Effector memory CD8-positive, alpha-beta T cell (primary cell): ENCODE data around the gene INPP4B.

Experiments
- ATAC-seq: fragments of 150-1000 bp; cut with Tn5 transposase; replicated peaks from 2 replicates; pipeline ENCODE4 v1.10.0; 2021; ENCODE audit warnings: mild to moderate bottlenecking, moderate library complexity
- DNase-seq, 3 experiments: peaks; one replicate each; pipeline ENCODE4 v3.0.0; 2021
- H3K27ac Mint-ChIP-seq, 2 donors: one replicate each; pipeline ENCODE4 v1.8.0; 2022; ENCODE audit warnings: mild to moderate bottlenecking in 2 of 2, mixed read lengths in 2 of 2, moderate library complexity in 2 of 2
- H3K27me3 Mint-ChIP-seq, 2 donors: one replicate each; pipeline ENCODE4 v1.8.0; 2022; ENCODE audit warnings: mixed read lengths in 2 of 2
- H3K36me3 Mint-ChIP-seq: one replicate; pipeline ENCODE4 v1.8.0; 2022; ENCODE audit warnings: mild to moderate bottlenecking, moderate library complexity, mixed read lengths; ENCODE audit not compliant: insufficient read depth
- H3K4me1 Mint-ChIP-seq, 2 donors: one replicate each; pipeline ENCODE4 v1.8.0; 2022; ENCODE audit warnings: low read depth in 2 of 2, mixed read lengths in 2 of 2
- H3K4me3 Mint-ChIP-seq, 2 donors: one replicate each; pipeline ENCODE4 v1.8.0; 2022; ENCODE audit warnings: mild to moderate bottlenecking in 2 of 2, mixed read lengths in 2 of 2, moderate library complexity in 2 of 2
- H3K9me3 Mint-ChIP-seq, 2 donors: one replicate each; pipeline ENCODE4 v1.8.0; 2022; ENCODE audit warnings: mixed read lengths in 2 of 2

The INPP4B gene

GRCh38 chr4:142330311-142330710 lies 515.8 kb downstream of the INPP4B start:
- no peak overlapping the region for H3K4me3 Mint-ChIP-seq

GRCh38 chr4:142329313-142329712 lies 516.8 kb downstream of the INPP4B start:
- Mint-ChIP-seq H3K9me3 (no peaks in the 10 kb centered on the region), H3K27ac (no peak overlapping the region), H3K4me3 (no peak overlapping the region), H3K4me1 (peaks cover 16 to 65% of the 10 kb centered on the region in 2 donors), H3K27me3 (no peaks in the 10 kb centered on the region), H3K36me3 (no peaks in the 10 kb centered on the region)
- DNase-seq (no peak), ATAC-seq (no peak)

More at GRCh38 chr4:142330311-142330710, 515.8 kb downstream of the INPP4B start:
- no peak overlapping the region for H3K27ac Mint-ChIP-seq
- no peaks in the 10 kb centered on the region for H3K27me3 Mint-ChIP-seq
- no peak for ATAC-seq
- DNase-seq: no peak
- H3K4me1 Mint-ChIP-seq: peaks cover 13 to 65% of the 10 kb centered on the region in 2 donors
- no peaks in the 10 kb centered on the region for H3K36me3 Mint-ChIP-seq
- no peaks in the 10 kb centered on the region for H3K9me3 Mint-ChIP-seq

DNA sequence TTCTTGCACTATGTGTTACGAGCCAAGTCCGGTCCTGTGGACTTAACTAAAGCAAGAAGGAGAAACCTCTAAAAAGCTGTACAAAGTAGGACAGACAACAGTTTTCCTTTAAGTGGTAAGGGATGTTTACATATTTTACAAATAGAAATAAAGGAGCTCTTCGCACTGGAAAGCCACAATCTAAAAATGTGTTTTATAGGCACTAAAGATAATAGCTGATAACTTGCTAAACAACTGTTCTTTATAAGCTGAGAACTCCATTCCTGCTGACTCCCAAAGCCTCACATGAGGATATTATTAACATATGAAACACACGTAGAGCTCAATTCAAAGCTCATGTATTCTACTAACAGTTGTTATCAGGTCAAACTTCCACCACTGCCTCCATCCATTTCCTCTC lies 519.9 kb downstream of the INPP4B start:
- no peak overlapping the region for H3K4me3 Mint-ChIP-seq
- no peak for ATAC-seq
- DNase-seq: no peak
- H3K4me1 Mint-ChIP-seq: peaks cover 13 to 59% of the 10 kb centered on the region in 2 donors
- no peaks in the 10 kb centered on the region for H3K36me3 Mint-ChIP-seq
- H3K27ac Mint-ChIP-seq: no peak overlapping the region
- H3K27me3 Mint-ChIP-seq: no peaks in the 10 kb centered on the region
- H3K9me3 Mint-ChIP-seq: no peaks in the 10 kb centered on the region

DNA sequence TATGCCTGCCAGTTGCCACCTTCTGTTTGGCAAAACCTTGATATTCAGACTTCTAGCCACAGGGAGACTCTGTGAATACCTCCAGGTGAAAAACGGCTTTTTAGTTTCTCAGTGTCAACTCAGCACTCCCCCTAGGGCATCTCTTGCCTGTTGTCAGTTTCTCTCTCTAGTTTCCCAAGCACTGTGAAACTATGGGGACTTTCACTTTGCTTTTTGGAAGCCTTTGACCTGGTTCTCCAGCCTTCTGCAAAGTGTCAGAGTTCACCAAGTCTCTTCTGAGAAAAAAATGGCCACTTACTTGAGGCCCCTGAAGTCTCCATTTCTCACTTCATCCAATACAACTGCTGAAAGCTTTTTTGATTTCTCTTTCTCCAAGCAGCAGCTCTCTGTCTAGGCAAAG lies 521.5 kb downstream of the INPP4B start:
- Mint-ChIP-seq H3K4me1 (peaks cover 12 to 53% of the 10 kb centered on the region in 2 donors), H3K4me3 (no peak overlapping the region), H3K9me3 (no peaks in the 10 kb centered on the region)

GRCh38 chr4:142322996-142323395 lies 523.1 kb downstream of the INPP4B start:
- DNase-seq: no peak
- H3K4me3 Mint-ChIP-seq: no peak overlapping the region
- H3K27me3 Mint-ChIP-seq: no peaks in the 10 kb centered on the region
- peaks cover 14 to 57% of the 10 kb centered on the region in 2 donors for H3K4me1 Mint-ChIP-seq
- no peaks in the 10 kb centered on the region for H3K36me3 Mint-ChIP-seq
- H3K27ac Mint-ChIP-seq: no peak overlapping the region
- ATAC-seq: no peak
- no peaks in the 10 kb centered on the region for H3K9me3 Mint-ChIP-seq

More for the DNA sequence above, 521.5 kb downstream of the INPP4B start:
- no peak overlapping the region for H3K27ac Mint-ChIP-seq
- no peaks in the 10 kb centered on the region for H3K36me3 Mint-ChIP-seq
- no peak for DNase-seq
- no peak for ATAC-seq
- no peaks in the 10 kb centered on the region for H3K27me3 Mint-ChIP-seq

- ATAC-seq (no peak), DNase-seq (no peak)
- no peak overlapping the region for H3K27ac Mint-ChIP-seq
- H3K4me1 Mint-ChIP-seq: peaks cover 35 to 61% of the 10 kb centered on the region in 2 donors
- H3K4me3 Mint-ChIP-seq: no peak overlapping the region
- no peaks in the 10 kb centered on the region for H3K9me3 Mint-ChIP-seq
- no peaks in the 10 kb centered on the region for H3K36me3 Mint-ChIP-seq
- H3K27me3 Mint-ChIP-seq: no peaks in the 10 kb centered on the region
Observed at GRCh38 chr4:142318280-142318679, 527.8 kb downstream of the INPP4B start.

DNA sequence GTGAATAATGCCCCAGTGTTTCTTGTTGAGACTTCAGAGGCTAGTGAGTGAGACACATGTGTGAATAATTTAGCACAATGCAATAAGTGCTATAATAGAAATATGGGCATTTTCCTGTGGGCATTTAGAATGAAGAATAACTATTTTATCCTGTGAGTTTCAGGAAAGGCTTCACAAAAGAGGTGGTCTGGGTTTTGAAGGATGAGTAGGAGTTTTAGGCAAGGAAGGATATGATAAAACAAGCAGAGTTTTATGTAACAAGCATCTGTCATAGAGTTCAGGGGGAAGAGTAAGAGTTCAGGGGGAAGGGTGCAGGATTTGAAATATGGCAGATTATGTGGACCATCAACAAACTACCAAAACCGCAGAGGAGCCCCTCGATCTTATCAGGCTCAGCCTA lies 529.2 kb downstream of the INPP4B start:
- no peaks in the 10 kb centered on the region for H3K27me3 Mint-ChIP-seq
- peaks cover 36 to 71% of the 10 kb centered on the region in 2 donors for H3K4me1 Mint-ChIP-seq
- DNase-seq: no peak
- no peak overlapping the region for H3K4me3 Mint-ChIP-seq
- ATAC-seq: no peak
- no peak overlapping the region for H3K27ac Mint-ChIP-seq
- peaks cover 7% of the 10 kb centered on the region for H3K36me3 Mint-ChIP-seq
- no peaks in the 10 kb centered on the region for H3K9me3 Mint-ChIP-seq

DNA sequence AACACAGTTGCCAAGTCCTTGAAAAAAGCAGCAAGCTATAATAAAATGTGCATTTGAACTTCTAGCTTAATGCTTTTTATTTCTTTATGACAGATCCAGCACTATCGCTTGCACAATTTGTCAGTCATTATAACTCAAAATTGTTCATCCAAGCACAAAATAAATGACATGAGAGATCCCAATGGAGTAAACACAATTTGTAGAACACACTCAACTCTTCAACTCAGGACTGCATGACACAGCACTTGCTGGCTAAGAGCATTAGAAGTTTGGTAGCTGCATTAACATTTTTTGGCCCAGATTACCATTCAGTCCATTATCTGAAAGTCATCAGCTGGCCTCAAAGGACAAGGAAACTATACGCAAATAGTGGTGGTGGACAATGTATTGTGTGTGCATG lies 530.1 kb downstream of the INPP4B start:
- no peak overlapping the region for H3K27ac Mint-ChIP-seq
- ATAC-seq (no peak), DNase-seq (no peak)
- peaks cover 36 to 64% of the 10 kb centered on the region in 2 donors for H3K4me1 Mint-ChIP-seq
- H3K36me3 Mint-ChIP-seq: peaks cover 7% of the 10 kb centered on the region
- no peaks in the 10 kb centered on the region for H3K27me3 Mint-ChIP-seq
- no peaks in the 10 kb centered on the region for H3K9me3 Mint-ChIP-seq
- H3K4me3 Mint-ChIP-seq: no peak overlapping the region

DNA sequence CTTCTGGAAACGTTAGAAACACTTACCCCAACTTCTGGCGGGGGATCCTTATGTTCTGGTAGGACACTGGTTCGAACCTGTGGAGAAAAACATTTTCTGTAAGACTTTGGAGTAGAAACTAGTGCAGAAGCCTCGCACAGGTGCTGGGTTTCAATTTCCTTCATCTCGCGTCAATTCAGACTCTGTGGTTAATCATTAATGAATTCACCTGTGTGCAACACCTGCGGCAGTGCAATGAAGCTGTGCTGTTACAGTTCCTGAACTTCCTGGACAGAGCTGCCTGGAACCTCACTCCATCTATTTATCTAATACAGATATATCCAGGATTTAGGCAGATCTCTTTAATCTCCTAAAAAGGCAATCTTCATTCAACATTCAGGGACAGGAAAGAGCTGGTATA lies 531.4 kb downstream of the INPP4B start:
- no peaks in the 10 kb centered on the region for H3K9me3 Mint-ChIP-seq
- DNase-seq (no peak), ATAC-seq (no peak)
- H3K27ac Mint-ChIP-seq: peak overlapping the region in 1 of 2 donors; percentile 48
- peaks cover 12% of the 10 kb centered on the region for H3K36me3 Mint-ChIP-seq
- peaks cover 35 to 59% of the 10 kb centered on the region in 2 donors for H3K4me1 Mint-ChIP-seq
- no peaks in the 10 kb centered on the region for H3K27me3 Mint-ChIP-seq
- peak overlapping the region in 1 of 2 donors; percentile 20 for H3K4me3 Mint-ChIP-seq

GRCh38 chr4:142314247-142314646 lies 531.9 kb downstream of the INPP4B start:
- Mint-ChIP-seq H3K36me3 (peaks cover 12% of the 10 kb centered on the region), H3K4me3 (peak overlapping the region in 1 of 2 donors; percentile 20), H3K4me1 (peaks cover 37 to 59% of the 10 kb centered on the region in 2 donors), H3K27ac (peak overlapping the region in 1 of 2 donors; percentile 48), H3K9me3 (no peaks in the 10 kb centered on the region), H3K27me3 (no peaks in the 10 kb centered on the region)
- ATAC-seq (peak; percentile 26), DNase-seq (no peak)

- H3K27ac Mint-ChIP-seq: peak overlapping the region in 1 of 2 donors; percentile 7
- no peak overlapping the region for H3K4me3 Mint-ChIP-seq
- H3K27me3 Mint-ChIP-seq: no peaks in the 10 kb centered on the region
- no peak for DNase-seq
- H3K4me1 Mint-ChIP-seq: peaks cover 28 to 43% of the 10 kb centered on the region in 2 donors
- H3K36me3 Mint-ChIP-seq: peaks cover 12% of the 10 kb centered on the region
- no peaks in the 10 kb centered on the region for H3K9me3 Mint-ChIP-seq
- no peak for ATAC-seq
Observed at GRCh38 chr4:142312391-142312790, 533.7 kb downstream of the INPP4B start.

DNA sequence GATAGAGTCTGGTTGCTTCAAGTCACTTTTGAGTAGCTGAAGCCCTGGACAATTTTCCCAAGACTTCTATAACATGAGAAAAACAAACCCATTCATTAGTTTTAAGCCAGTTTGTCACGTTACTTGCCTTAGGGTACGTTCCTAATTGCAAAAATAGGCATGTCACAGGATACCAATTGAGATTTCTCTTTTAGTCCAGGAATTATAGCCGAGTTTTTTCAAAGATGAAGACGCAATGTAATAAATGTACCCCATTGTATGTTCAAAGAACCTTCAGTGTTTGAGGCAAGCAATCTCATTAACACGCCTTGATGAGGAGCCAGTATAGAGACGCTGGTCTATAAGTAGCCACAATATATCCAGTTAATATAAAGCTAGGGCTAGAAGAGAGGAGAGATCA lies 534.2 kb downstream of the INPP4B start:
- no peaks in the 10 kb centered on the region for H3K27me3 Mint-ChIP-seq
- peaks cover 12% of the 10 kb centered on the region for H3K36me3 Mint-ChIP-seq
- H3K4me3 Mint-ChIP-seq: no peak overlapping the region
- H3K9me3 Mint-ChIP-seq: no peaks in the 10 kb centered on the region
- H3K27ac Mint-ChIP-seq: no peak overlapping the region
- H3K4me1 Mint-ChIP-seq: peaks cover 23 to 38% of the 10 kb centered on the region in 2 donors
- DNase-seq: no peak
- ATAC-seq: no peak

DNA sequence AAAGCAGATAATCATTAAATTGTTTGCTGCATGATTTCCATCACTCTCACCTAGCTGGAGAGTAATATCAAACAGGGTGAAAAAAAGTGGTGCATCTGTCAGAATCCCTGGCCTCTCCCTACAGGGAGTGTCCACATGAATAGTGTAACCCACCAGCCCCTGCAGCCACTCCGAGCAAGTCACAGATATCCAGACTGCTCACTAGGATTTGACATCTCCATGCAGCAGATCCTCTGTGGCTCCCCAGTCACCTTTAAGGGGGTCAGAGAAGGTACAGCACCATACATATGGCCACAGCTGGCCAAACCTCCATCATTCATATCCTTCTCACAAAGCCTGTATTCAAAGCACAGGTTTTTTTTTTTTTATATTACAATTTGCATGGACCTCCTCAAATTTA lies 536.3 kb downstream of the INPP4B start:
- DNase-seq: no peak
- no peak overlapping the region for H3K4me3 Mint-ChIP-seq
- peak overlapping the region in 1 of 2 donors; percentile 44 for H3K27ac Mint-ChIP-seq
- H3K36me3 Mint-ChIP-seq: peaks cover 17% of the 10 kb centered on the region
- H3K27me3 Mint-ChIP-seq: no peaks in the 10 kb centered on the region
- no peak for ATAC-seq
- H3K9me3 Mint-ChIP-seq: no peaks in the 10 kb centered on the region
- peaks cover 11 to 23% of the 10 kb centered on the region in 2 donors for H3K4me1 Mint-ChIP-seq

- no peak for DNase-seq
- no peak overlapping the region for H3K27ac Mint-ChIP-seq
- H3K27me3 Mint-ChIP-seq: no peaks in the 10 kb centered on the region
- no peak overlapping the region for H3K4me3 Mint-ChIP-seq
- no peaks in the 10 kb centered on the region for H3K9me3 Mint-ChIP-seq
- no peak for ATAC-seq
- H3K36me3 Mint-ChIP-seq: peaks cover 21% of the 10 kb centered on the region
- peaks cover 5 to 17% of the 10 kb centered on the region in 2 donors for H3K4me1 Mint-ChIP-seq
Observed at GRCh38 chr4:142307857-142308256, 538.2 kb downstream of the INPP4B start.

DNA sequence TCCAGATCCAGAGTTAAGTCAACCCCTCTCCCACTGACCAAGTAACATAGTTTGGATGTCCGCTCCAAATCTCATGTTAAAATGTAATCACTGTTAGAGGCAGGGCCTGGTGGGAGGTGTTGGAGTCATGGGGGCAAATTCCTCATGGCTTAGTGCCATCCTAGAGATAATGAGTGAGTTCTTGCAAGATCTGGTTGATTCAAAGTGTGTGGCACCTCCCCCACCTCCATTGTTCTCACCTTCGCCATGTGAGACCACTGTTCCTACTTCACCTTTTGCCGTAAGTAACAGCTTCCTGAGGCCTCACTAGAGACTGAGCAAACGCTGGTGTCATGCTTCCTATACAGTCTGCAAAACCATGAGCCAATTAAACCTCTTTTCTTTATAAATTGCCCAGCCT lies 548.8 kb downstream of the INPP4B start:
- Mint-ChIP-seq H3K36me3 (peaks cover 21% of the 10 kb centered on the region), H3K9me3 (no peaks in the 10 kb centered on the region), H3K27me3 (no peaks in the 10 kb centered on the region), H3K4me1 (peaks cover 14 to 34% of the 10 kb centered on the region in 2 donors), H3K4me3 (no peak overlapping the region), H3K27ac (no peak overlapping the region)
- ATAC-seq (no peak), DNase-seq (no peak)
